Metanephros (tissue), 1 donor: ENCODE data around the gene PAIP1. TPM values are rescaled to one million over a fixed set of nuclear protein-coding genes. Genes with fewer than 3 reads are reported as not detected.

Source experiments
- total RNA-seq: library from RNA; depleted of rRNA; stranded (reverse); fragments of >200 nt; gene quantifications from one replicate; pipeline ENCODE4 v1.2.3, GENCODE V29; 2014

PAIP1 gene, protein sequence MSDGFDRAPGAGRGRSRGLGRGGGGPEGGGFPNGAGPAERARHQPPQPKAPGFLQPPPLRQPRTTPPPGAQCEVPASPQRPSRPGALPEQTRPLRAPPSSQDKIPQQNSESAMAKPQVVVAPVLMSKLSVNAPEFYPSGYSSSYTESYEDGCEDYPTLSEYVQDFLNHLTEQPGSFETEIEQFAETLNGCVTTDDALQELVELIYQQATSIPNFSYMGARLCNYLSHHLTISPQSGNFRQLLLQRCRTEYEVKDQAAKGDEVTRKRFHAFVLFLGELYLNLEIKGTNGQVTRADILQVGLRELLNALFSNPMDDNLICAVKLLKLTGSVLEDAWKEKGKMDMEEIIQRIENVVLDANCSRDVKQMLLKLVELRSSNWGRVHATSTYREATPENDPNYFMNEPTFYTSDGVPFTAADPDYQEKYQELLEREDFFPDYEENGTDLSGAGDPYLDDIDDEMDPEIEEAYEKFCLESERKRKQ
- total RNA-seq: 60.5 TPM

GRCh38 chr5:43556857-43557542 is at the start of gene PAIP1:
PAIP1 (minus strand) TSS chr5:43557077; CDS start chr5:43556846, 231 bp downstream.

DNA sequence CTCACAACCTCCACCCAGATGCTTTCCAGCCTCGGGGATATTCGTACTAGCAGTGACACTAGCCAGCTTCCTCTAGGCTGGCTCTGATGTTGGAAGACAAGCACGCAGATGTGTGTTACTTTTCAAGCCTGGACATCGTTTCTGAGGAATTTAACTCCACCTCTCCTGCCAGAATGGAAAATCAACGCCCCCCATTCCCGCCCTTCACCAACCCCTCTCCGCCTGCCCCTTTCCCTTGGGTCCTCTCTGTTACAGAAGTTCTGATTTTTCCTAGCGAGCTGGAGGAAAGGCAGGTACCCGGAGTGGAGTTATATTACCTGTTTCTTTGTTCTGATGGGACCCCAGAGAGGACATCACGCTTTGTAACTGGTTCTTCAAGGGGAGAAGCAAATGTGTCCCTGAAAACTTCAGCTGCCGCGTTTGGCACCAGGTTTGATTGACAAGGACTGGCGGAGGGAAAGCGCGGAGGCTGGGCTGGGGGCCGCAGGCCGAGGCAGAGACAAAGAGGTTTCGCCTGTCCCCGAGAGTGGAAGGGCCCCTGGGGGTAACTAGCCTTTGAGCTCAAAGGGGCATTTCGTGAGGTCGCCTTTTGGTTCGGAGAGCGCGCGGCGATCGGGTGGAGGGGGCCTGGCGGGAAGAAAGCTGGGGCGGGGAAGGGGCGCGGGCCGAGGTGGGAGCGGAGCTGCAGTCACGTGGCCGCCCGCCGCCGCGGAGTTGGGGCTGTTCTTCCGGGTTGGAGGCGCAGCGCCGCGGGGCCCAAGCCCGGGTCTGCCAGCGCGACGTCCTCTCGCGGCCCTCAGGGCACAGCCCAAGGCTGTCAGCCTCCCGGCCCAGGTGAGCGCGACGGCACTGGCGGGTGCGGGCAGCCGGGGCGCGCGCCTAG is 45.8 kb upstream of the PAIP1 start, which contains the start of gene NNT:
Gene NNT, plus strand, starts transcription at position 720 of the 883 bp plus-strand sequence. CDS start 6,016 bp downstream, outside the sequence.

DNA sequence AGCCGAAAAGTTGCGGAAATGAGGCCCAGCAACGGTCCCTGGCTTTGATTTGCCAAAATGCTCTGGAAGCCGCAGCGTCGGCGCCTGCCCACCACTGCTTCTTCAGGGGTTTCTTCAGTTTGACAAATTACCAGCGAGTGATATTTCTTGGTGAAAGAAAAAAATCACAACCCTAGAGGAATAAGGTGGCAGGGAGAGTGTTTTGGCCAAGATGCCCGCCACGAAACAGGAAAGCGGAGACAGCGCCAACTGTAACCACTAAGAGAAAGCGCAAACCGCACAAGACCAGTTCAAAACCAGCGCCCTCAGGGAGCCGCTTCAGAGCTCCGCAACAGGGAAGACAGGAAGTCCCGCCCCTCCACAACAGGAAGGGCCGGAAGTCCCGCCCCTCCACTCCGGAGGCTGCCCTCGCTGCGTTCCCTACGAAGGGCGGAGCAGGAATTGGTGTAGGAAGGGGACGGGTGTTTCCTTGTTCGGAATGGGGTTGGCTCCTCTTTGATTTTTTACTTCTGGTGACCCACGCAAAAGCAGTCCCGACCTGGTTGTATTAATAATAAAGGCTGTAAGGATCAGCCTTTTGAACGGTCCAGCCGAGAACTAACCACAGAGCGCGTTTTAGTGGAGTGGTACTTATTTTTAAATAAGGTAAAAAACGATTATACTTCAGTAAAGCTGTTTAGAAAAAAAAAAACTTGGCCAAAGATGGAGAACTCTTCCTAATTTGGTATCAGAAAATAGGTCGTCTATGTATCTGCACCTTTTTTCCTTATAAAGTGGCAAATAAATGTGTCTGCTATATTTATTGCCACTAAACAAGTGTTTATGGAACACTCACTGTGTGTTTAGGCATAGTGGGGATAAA is 41.8 kb downstream of the PAIP1 start, which contains the start of gene C5orf34:
Gene C5orf34, minus strand, starts transcription at position 333 of the 862 bp plus-strand sequence. CDS start 5,809 bp downstream, outside the sequence.

GRCh38 chr5:43483298-43484105 is 73.4 kb downstream of the PAIP1 start, which contains the start of gene TMEM267:
TMEM267 (minus strand) TSS chr5:43483865; CDS start chr5:43453969, 29,896 bp downstream.

Other genes starting within 250 kb of the PAIP1 start
- 105 TPM for gene HMGCS1, start 243.7 kb downstream of the PAIP1 start, total RNA-seq
- gene CCL28, start 144.7 kb downstream of the PAIP1 start, total RNA-seq: 4.0 TPM
- 10.3 TPM for gene TMEM267, start 73.2 kb downstream of the PAIP1 start, total RNA-seq
- gene C5orf34, start 41.9 kb downstream of the PAIP1 start, total RNA-seq: 6.2 TPM
- gene NNT, start 46.1 kb upstream of the PAIP1 start, total RNA-seq: 113 TPM